ENCODE results near the gene CDKAL1.

Gene CDKAL1

GRCh38 chr6:21099338-21100314, 565.4 kb downstream of the CDKAL1 start:
- no peak for DNase-seq (ENCODE audit: low read depth, low spot score)

GRCh38 chr6:21100991-21101390, 566.7 kb downstream of the CDKAL1 start:
- no peak for DNase-seq (ENCODE audit: low read depth, low spot score)

- DNase-seq (ENCODE audit: low read depth, low spot score) = no peak
Measured at GRCh38 chr6:21101694-21102093, 567.4 kb downstream of the CDKAL1 start.

- no peak for DNase-seq (ENCODE audit: low read depth, low spot score)
Measured at GRCh38 chr6:21102201-21102600, 567.9 kb downstream of the CDKAL1 start.

GRCh38 chr6:21102624-21103023, 568.4 kb downstream of the CDKAL1 start:
- no peak for DNase-seq (ENCODE audit: low read depth, low spot score)

GRCh38 chr6:21103626-21104224, 569.5 kb downstream of the CDKAL1 start:
- DNase-seq (ENCODE audit: low read depth, low spot score) = peak; percentile 15

GRCh38 chr6:21104288-21104687, 570.0 kb downstream of the CDKAL1 start:
- DNase-seq (ENCODE audit: low read depth, low spot score) = no peak

- DNase-seq (ENCODE audit: low read depth, low spot score) = no peak
Measured at GRCh38 chr6:21107796-21108195, 573.5 kb downstream of the CDKAL1 start.

GRCh38 chr6:21109391-21110178, 575.3 kb downstream of the CDKAL1 start:
- DNase-seq (ENCODE audit: low read depth, low spot score) = peak; percentile 86

GRCh38 chr6:21110684-21111083, 576.4 kb downstream of the CDKAL1 start:
- DNase-seq (ENCODE audit: low read depth, low spot score) = no peak

GRCh38 chr6:21111093-21111725, 577.0 kb downstream of the CDKAL1 start:
- peak; percentile 4 for DNase-seq (ENCODE audit: low read depth, low spot score)

- peak; percentile 76 for DNase-seq (ENCODE audit: low read depth, low spot score)
Measured at GRCh38 chr6:21115111-21115510, 580.9 kb downstream of the CDKAL1 start.

GRCh38 chr6:21116736-21117135, 582.5 kb downstream of the CDKAL1 start:
- DNase-seq (ENCODE audit: low read depth, low spot score) = no peak

- no peak for DNase-seq (ENCODE audit: low read depth, low spot score)
Measured at GRCh38 chr6:21118216-21118780, 584.0 kb downstream of the CDKAL1 start.

- DNase-seq (ENCODE audit: low read depth, low spot score) = no peak
Measured at GRCh38 chr6:21121636-21122136, 587.4 kb downstream of the CDKAL1 start.

- no peak for DNase-seq (ENCODE audit: low read depth, low spot score)
Measured at GRCh38 chr6:21123507-21124436, 589.5 kb downstream of the CDKAL1 start.

- no peak for DNase-seq (ENCODE audit: low read depth, low spot score)
Measured at GRCh38 chr6:21128601-21129000, 594.3 kb downstream of the CDKAL1 start.

GRCh38 chr6:21131406-21131805, 597.1 kb downstream of the CDKAL1 start:
- DNase-seq (ENCODE audit: low read depth, low spot score) = no peak

GRCh38 chr6:21132446-21132845, 598.2 kb downstream of the CDKAL1 start:
- no peak for DNase-seq (ENCODE audit: low read depth, low spot score)

Measured in astrocyte of the hippocampus (primary cell).